ENCODE data around the gene LIN9. TPM values are rescaled to one million over a fixed set of nuclear protein-coding genes. Genes with fewer than 3 reads are reported as not detected.

LIN9 gene
- total RNA-seq, 2 donors from 2014 or later, result 11.3 to 13.2 TPM

- DNase-seq, result no peak
- no peak for ATAC-seq (replicated peaks in 1 of 2)
- no peak overlapping the region for H3K27ac Mint-ChIP-seq
- H3K4me3 Mint-ChIP-seq, result no peak overlapping the region
- H3K36me3 Mint-ChIP-seq (ENCODE audit: insufficient read depth in 2 of 2), result peaks cover 0 to 11% of the 10 kb centered on the region in 2 donors
- H3K9me3 Mint-ChIP-seq, result no peaks in the 10 kb centered on the region
- H3K4me1 Mint-ChIP-seq (ENCODE audit: low read depth), result no peaks in the 10 kb centered on the region
- H3K27me3 Mint-ChIP-seq (ENCODE audit: low read depth), result no peaks in the 10 kb centered on the region
Observed at GRCh38 chr1:226239421-226239820, 69.5 kb downstream of the LIN9 start.

GRCh38 chr1:226236826-226237225 is 72.1 kb downstream of the LIN9 start:
- H3K27me3 Mint-ChIP-seq (ENCODE audit: low read depth), result no peaks in the 10 kb centered on the region
- no peak overlapping the region for H3K27ac Mint-ChIP-seq
- H3K4me1 Mint-ChIP-seq (ENCODE audit: low read depth), result no peaks in the 10 kb centered on the region
- ATAC-seq (replicated peaks in 1 of 2), result no peak
- no peaks in the 10 kb centered on the region for H3K9me3 Mint-ChIP-seq
- H3K36me3 Mint-ChIP-seq (ENCODE audit: insufficient read depth in 2 of 2), result peaks cover 1 to 11% of the 10 kb centered on the region in 2 donors
- no peak overlapping the region for H3K4me3 Mint-ChIP-seq
- DNase-seq, result no peak

- no peak for ATAC-seq (replicated peaks in 1 of 2)
- Mint-ChIP-seq H3K27me3 (ENCODE audit: low read depth) (no peaks in the 10 kb centered on the region), H3K27ac (no peak overlapping the region), H3K4me1 (ENCODE audit: low read depth) (no peaks in the 10 kb centered on the region), H3K36me3 (ENCODE audit: insufficient read depth in 2 of 2) (peaks cover 1 to 11% of the 10 kb centered on the region in 2 donors), H3K4me3 (no peak overlapping the region), H3K9me3 (no peaks in the 10 kb centered on the region)
- DNase-seq, result no peak
Observed at GRCh38 chr1:226233806-226234205, 75.2 kb downstream of the LIN9 start.

GRCh38 chr1:226233293-226233692 is 75.7 kb downstream of the LIN9 start:
- DNase-seq, result no peak
- Mint-ChIP-seq H3K27me3 (ENCODE audit: low read depth) (no peaks in the 10 kb centered on the region), H3K36me3 (ENCODE audit: insufficient read depth in 2 of 2) (peaks cover 1 to 9% of the 10 kb centered on the region in 2 donors), H3K27ac (no peak overlapping the region), H3K4me3 (no peak overlapping the region), H3K4me1 (ENCODE audit: low read depth) (no peaks in the 10 kb centered on the region), H3K9me3 (no peaks in the 10 kb centered on the region)
- ATAC-seq (replicated peaks in 1 of 2), result no peak

GRCh38 chr1:226226601-226227000 is 82.4 kb downstream of the LIN9 start:
- Mint-ChIP-seq H3K27me3 (ENCODE audit: low read depth) (peaks cover 28% of the 10 kb centered on the region), H3K9me3 (no peaks in the 10 kb centered on the region), H3K27ac (no peak overlapping the region), H3K36me3 (ENCODE audit: insufficient read depth in 2 of 2) (no peaks in the 10 kb centered on the region), H3K4me3 (no peak overlapping the region), H3K4me1 (ENCODE audit: low read depth) (peaks cover 6% of the 10 kb centered on the region)
- ATAC-seq (replicated peaks in 1 of 2), result no peak
- no peak for DNase-seq

- DNase-seq (peak; percentile 38 to 40), ATAC-seq (replicated peaks in 1 of 2) (peak; percentile 67 to 73)
- Mint-ChIP-seq H3K36me3 (ENCODE audit: insufficient read depth in 2 of 2) (no peaks in the 10 kb centered on the region), H3K27ac (no peak overlapping the region), H3K9me3 (no peaks in the 10 kb centered on the region), H3K4me3 (peak overlapping the region; percentile 86 to 91), H3K4me1 (ENCODE audit: low read depth) (peaks cover 6% of the 10 kb centered on the region), H3K27me3 (ENCODE audit: low read depth) (peaks cover 34% of the 10 kb centered on the region)
Observed at GRCh38 chr1:226223786-226224244, 85.1 kb downstream of the LIN9 start.

- ATAC-seq (replicated peaks in 1 of 2), result peak; percentile 57 to 64
- Mint-ChIP-seq H3K4me3 (peak within 1 kb of the TSS; percentile 86 to 91), H3K9me3 (no peaks in the 10 kb centered on the region), H3K4me1 (ENCODE audit: low read depth) (peaks cover 6% of the 10 kb centered on the region), H3K27me3 (ENCODE audit: low read depth) (peaks cover 34% of the 10 kb centered on the region), H3K36me3 (ENCODE audit: insufficient read depth in 2 of 2) (no peaks in the 10 kb centered on the region), H3K27ac (peak within 1 kb of the TSS; percentile 54)
- peak; percentile 3 to 16 for DNase-seq
Observed at GRCh38 chr1:226223157-226223785, 85.7 kb downstream of the LIN9 start, which contains the start of gene MIXL1. TSS of gene MIXL1 (plus strand) at chr1:226223664. CDS start at chr1:226223682, 18 bp downstream.

GRCh38 chr1:226222686-226223085 is 86.3 kb downstream of the LIN9 start:
- H3K4me3 Mint-ChIP-seq, result peak overlapping the region; percentile 46 to 59
- H3K36me3 Mint-ChIP-seq (ENCODE audit: insufficient read depth in 2 of 2), result no peaks in the 10 kb centered on the region
- no peak for ATAC-seq (replicated peaks in 1 of 2)
- H3K9me3 Mint-ChIP-seq, result no peaks in the 10 kb centered on the region
- peaks cover 34% of the 10 kb centered on the region for H3K27me3 Mint-ChIP-seq (ENCODE audit: low read depth)
- H3K4me1 Mint-ChIP-seq (ENCODE audit: low read depth), result peaks cover 6% of the 10 kb centered on the region
- H3K27ac Mint-ChIP-seq, result no peak overlapping the region
- no peak for DNase-seq

- H3K36me3 Mint-ChIP-seq (ENCODE audit: insufficient read depth in 2 of 2), result no peaks in the 10 kb centered on the region
- DNase-seq (no peak), ATAC-seq (replicated peaks in 1 of 2) (no peak)
- H3K27ac Mint-ChIP-seq, result no peak overlapping the region
- peaks cover 27% of the 10 kb centered on the region for H3K27me3 Mint-ChIP-seq (ENCODE audit: low read depth)
- H3K4me3 Mint-ChIP-seq, result no peak overlapping the region
- peaks cover 6% of the 10 kb centered on the region for H3K4me1 Mint-ChIP-seq (ENCODE audit: low read depth)
- no peaks in the 10 kb centered on the region for H3K9me3 Mint-ChIP-seq
Observed at GRCh38 chr1:226220473-226221189, 88.3 kb downstream of the LIN9 start.

GRCh38 chr1:226217273-226217672 is 91.7 kb downstream of the LIN9 start:
- no peaks in the 10 kb centered on the region for H3K36me3 Mint-ChIP-seq (ENCODE audit: insufficient read depth in 2 of 2)
- H3K9me3 Mint-ChIP-seq, result no peaks in the 10 kb centered on the region
- H3K27ac Mint-ChIP-seq, result no peak overlapping the region

GRCh38 chr1:226216056-226216455 is 92.9 kb downstream of the LIN9 start:
- Mint-ChIP-seq H3K27ac (peak overlapping the region; percentile 3), H3K9me3 (no peaks in the 10 kb centered on the region), H3K27me3 (ENCODE audit: low read depth) (peaks cover 6% of the 10 kb centered on the region), H3K36me3 (ENCODE audit: insufficient read depth in 2 of 2) (no peaks in the 10 kb centered on the region), H3K4me1 (ENCODE audit: low read depth) (no peaks in the 10 kb centered on the region), H3K4me3 (no peak overlapping the region)
- no peak for ATAC-seq (replicated peaks in 1 of 2)
- no peak for DNase-seq

More at GRCh38 chr1:226217273-226217672, 91.7 kb downstream of the LIN9 start:
- Mint-ChIP-seq H3K27me3 (ENCODE audit: low read depth) (peaks cover 12% of the 10 kb centered on the region), H3K4me1 (ENCODE audit: low read depth) (no peaks in the 10 kb centered on the region), H3K4me3 (no peak overlapping the region)
- ATAC-seq (replicated peaks in 1 of 2) (no peak), DNase-seq (no peak)

GRCh38 chr1:226215239-226215638 is 93.7 kb downstream of the LIN9 start:
- DNase-seq (no peak), ATAC-seq (replicated peaks in 1 of 2) (no peak)
- H3K9me3 Mint-ChIP-seq, result no peaks in the 10 kb centered on the region
- peaks cover 6% of the 10 kb centered on the region for H3K27me3 Mint-ChIP-seq (ENCODE audit: low read depth)
- H3K4me1 Mint-ChIP-seq (ENCODE audit: low read depth), result no peaks in the 10 kb centered on the region
- H3K36me3 Mint-ChIP-seq (ENCODE audit: insufficient read depth in 2 of 2), result no peaks in the 10 kb centered on the region
- H3K27ac Mint-ChIP-seq, result no peak overlapping the region
- H3K4me3 Mint-ChIP-seq, result no peak overlapping the region

- H3K27ac Mint-ChIP-seq, result no peak overlapping the region
- DNase-seq (no peak), ATAC-seq (replicated peaks in 1 of 2) (no peak)
- no peaks in the 10 kb centered on the region for H3K36me3 Mint-ChIP-seq (ENCODE audit: insufficient read depth in 2 of 2)
- no peaks in the 10 kb centered on the region for H3K9me3 Mint-ChIP-seq
- no peak overlapping the region for H3K4me3 Mint-ChIP-seq
- no peaks in the 10 kb centered on the region for H3K27me3 Mint-ChIP-seq (ENCODE audit: low read depth)
- no peaks in the 10 kb centered on the region for H3K4me1 Mint-ChIP-seq (ENCODE audit: low read depth)
Observed at GRCh38 chr1:226212545-226212944, 96.4 kb downstream of the LIN9 start.
